ENCODE data around the gene CFD.
"Not testable (repeated sequence)": the region's sequence is repeated elsewhere in the genome, so short reads cannot be mapped to it uniquely, and the experiment has no call there.

Gene CFD

GRCh38 chr19:825897-826644 is 33.4 kb upstream of the CFD start:
- DNase-seq = no peak

- no peak for DNase-seq
These were observed 32.2 kb upstream of the CFD start for GRCh38 chr19:827314-827709.

GRCh38 chr19:827710-828321 is 31.6 kb upstream of the CFD start, which contains the start of gene AZU1:
AZU1 (plus strand) TSS chr19:827837; CDS start chr19:827847, 10 bp downstream.
- DNase-seq = no peak

GRCh38 chr19:829129-829758 is 30.2 kb upstream of the CFD start:
- no peak for DNase-seq

- DNase-seq = no peak
These were observed 27.8 kb upstream of the CFD start for GRCh38 chr19:831407-832369.

GRCh38 chr19:834216-834615 is 25.2 kb upstream of the CFD start:
- DNase-seq = no peak

GRCh38 chr19:835210-835810 is 24.2 kb upstream of the CFD start:
- DNase-seq = no peak

GRCh38 chr19:840519-841206 is 18.8 kb upstream of the CFD start, which contains the start of gene PRTN3:
PRTN3 (plus strand) TSS chr19:840999; CDS start chr19:841009, 10 bp downstream.
- no peak for DNase-seq

GRCh38 chr19:842802-843179 is 16.7 kb upstream of the CFD start:
- not testable (repeated sequence) for DNase-seq

GRCh38 chr19:843180-843835 is 16.2 kb upstream of the CFD start:
- no peak for DNase-seq

- DNase-seq = no peak
These were observed 15.5 kb upstream of the CFD start for GRCh38 chr19:843836-844545.

- DNase-seq = no peak
These were observed 14.9 kb upstream of the CFD start for GRCh38 chr19:844546-844971.

GRCh38 chr19:845707-846521 is 13.6 kb upstream of the CFD start:
- DNase-seq = no peak

- DNase-seq = no peak
These were observed 11.0 kb upstream of the CFD start for GRCh38 chr19:848386-848921.

GRCh38 chr19:849195-849594 is 10.3 kb upstream of the CFD start:
- not testable (repeated sequence) for DNase-seq

GRCh38 chr19:850221-850978 is 9.1 kb upstream of the CFD start:
- peak; percentile 87 for DNase-seq

- DNase-seq = no peak
These were observed 8.5 kb upstream of the CFD start for GRCh38 chr19:850979-851335.
